Neural progenitor cell (in vitro differentiated cells): ENCODE measurements around the gene G3BP1. TPM values are rescaled to one million over a fixed set of nuclear protein-coding genes. Genes with fewer than 3 reads are reported as not detected.
A peak's percentile ranks its signal among the peaks of the same experiment; 100 is the strongest.
"Not testable (repeated sequence)": the region's sequence is repeated elsewhere in the genome, so short reads cannot be mapped to it uniquely, and the experiment has no call there.

Source experiments
- DNase-seq: peaks from one replicate; pipeline ENCODE4 v3.0.0-alpha.2; 2016; ENCODE audit warnings: low spot score
- H2AFZ ChIP-seq: fragments of 200-600 bp; sonication (generic); replicated peaks from 2 replicates; pipeline ENCODE4 v1.6.1; 2016; ENCODE audit warnings: antibody characterized with exemption
- H3F3A ChIP-seq: fragments of 200-600 bp; sonication (generic); 2 replicates; pipeline ENCODE4 v1.6.1; 2016; ENCODE audit warnings: antibody characterized with exemption, low read depth
- H3K27ac ChIP-seq: fragments of 200-600 bp; sonication (generic); 2 replicates; pipeline ENCODE4 v1.5.1; 2016; ENCODE audit warnings: mild to moderate bottlenecking
- H3K27me3 ChIP-seq: fragments of 200-600 bp; sonication (generic); 2 replicates; pipeline ENCODE4 v1.6.1; 2016; ENCODE audit warnings: mild to moderate bottlenecking, moderate library complexity
- H3K36me3 ChIP-seq: fragments of 200-600 bp; sonication (generic); 2 replicates; pipeline ENCODE4 v1.5.1; 2016
- H3K4me1 ChIP-seq: fragments of 200-600 bp; sonication (generic); 2 replicates; pipeline ENCODE4 v1.6.1; 2016; ENCODE audit warnings: mixed run types
- H3K4me2 ChIP-seq: fragments of 200-600 bp; sonication (generic); 2 replicates; pipeline ENCODE4 v1.6.1; 2016
- H3K4me3 ChIP-seq: fragments of 200-600 bp; sonication (generic); 2 replicates; pipeline ENCODE4 v1.5.1; 2016
- H3K79me2 ChIP-seq: fragments of 200-600 bp; sonication (generic); 2 replicates; pipeline ENCODE4 v1.6.1; 2016; ENCODE audit warnings: low read depth
- H3K9ac ChIP-seq: fragments of 200-600 bp; sonication (generic); 2 replicates; pipeline ENCODE4 v1.6.1; 2016
- H3K9me3 ChIP-seq: fragments of 200-600 bp; sonication (generic); 2 replicates; pipeline ENCODE4 v1.5.1; 2016; ENCODE audit warnings: low read depth
- H4K20me1 ChIP-seq: fragments of 200-600 bp; sonication (generic); 2 replicates; pipeline ENCODE4 v1.6.1; 2016; ENCODE audit warnings: low read depth
- H3K27ac Mint-ChIP-seq: 3 replicates; pipeline ENCODE4 v1.8.0; 2021; ENCODE audit warnings: mixed read lengths
- H3K27me3 Mint-ChIP-seq: 2 replicates; pipeline ENCODE4 v1.8.0; 2022; ENCODE audit warnings: low read depth, mild to moderate bottlenecking, inconsistent platforms, moderate library complexity, mixed read lengths; ENCODE audit not compliant: insufficient read depth
- H3K36me3 Mint-ChIP-seq: 3 replicates; pipeline ENCODE4 v1.8.0; 2021; ENCODE audit warnings: mixed read lengths
- H3K4me1 Mint-ChIP-seq: 3 replicates; pipeline ENCODE4 v1.8.0; 2021; ENCODE audit warnings: mixed read lengths
- H3K4me3 Mint-ChIP-seq: 3 replicates; pipeline ENCODE4 v1.8.0; 2021; ENCODE audit warnings: mild to moderate bottlenecking, moderate library complexity, mixed read lengths
- H3K9me3 Mint-ChIP-seq: 3 replicates; pipeline ENCODE4 v1.8.0; 2020; ENCODE audit warnings: mixed read lengths
- CTCF ChIP-seq: fragments of 200-600 bp; sonication (generic); IDR thresholded peaks from 2 replicates; pipeline ENCODE4 v1.5.1; 2017; ENCODE audit warnings: antibody characterized with exemption, mild to moderate bottlenecking
- EZH2 ChIP-seq: fragments of 200-600 bp; sonication (generic); IDR thresholded peaks from 2 replicates; pipeline ENCODE4 v1.6.1; 2017; ENCODE audit warnings: antibody characterized with exemption, mild to moderate bottlenecking, moderate library complexity
- EZH2phosphoT487 ChIP-seq: fragments of 200-600 bp; sonication (generic); IDR thresholded peaks from 2 replicates; pipeline ENCODE4 v1.6.1; 2017; ENCODE audit warnings: antibody characterized with exemption
- total RNA-seq: library from RNA; depleted of rRNA; stranded (reverse); fragments of >200 nt; gene quantifications from 2 replicates; pipeline ENCODE4 v1.2.3, GENCODE V29; 2015; ENCODE audit warnings: low replicate concordance

Gene G3BP1
- total RNA-seq, result 212 and 304 TPM in 2 replicates

GRCh38 chr5:151771259-151772028 is at the start of gene G3BP1:
TSS of gene G3BP1 (plus strand) at chr5:151771954. CDS start at chr5:151786621, 14,667 bp downstream.
- Histone ChIP-seq H3K79me2 (peaks cover 56% of the 10 kb centered on the region), H3K36me3 (no peaks in the 10 kb centered on the region), H3F3A (peaks cover 24% of the 10 kb centered on the region), H3K4me3 (peak within 1 kb of the TSS; percentile 97), H3K27ac (peak within 1 kb of the TSS; percentile 95), H3K27me3 (no peaks in the 10 kb centered on the region), H3K9me3 (no peaks in the 10 kb centered on the region), H3K9ac (peak within 1 kb of the TSS; percentile 85), H2AFZ (peak within 1 kb of the TSS; percentile 46), H3K4me1 (peaks cover 40% of the 10 kb centered on the region), H3K4me2 (peak within 1 kb of the TSS; percentile 97), H4K20me1 (peaks cover 43% of the 10 kb centered on the region)
- peaks cover 1% of the 10 kb centered on the region for H3K27me3 Mint-ChIP-seq
- peak within 1 kb of the TSS; percentile 82 for H3K27ac Mint-ChIP-seq
- H3K36me3 Mint-ChIP-seq, result peaks cover 13% of the 10 kb centered on the region
- H3K4me1 Mint-ChIP-seq, result peaks cover 41% of the 10 kb centered on the region
- TF ChIP-seq EZH2phosphoT487 (no peak), CTCF (peak; percentile 55)
- peak; percentile 100 for DNase-seq
- H3K9me3 Mint-ChIP-seq, result peaks cover 8% of the 10 kb centered on the region
- peak within 1 kb of the TSS; percentile 87 for H3K4me3 Mint-ChIP-seq

- H3K27me3 ChIP-seq, result no peaks in the 10 kb centered on the region
- peaks cover 14% of the 10 kb centered on the region for H3K4me1 Mint-ChIP-seq
Measured at GRCh38 chr5:151722546-151722945, 49.2 kb upstream of the G3BP1 start.

GRCh38 chr5:151724360-151724759 is 47.4 kb upstream of the G3BP1 start:
- peaks cover 3% of the 10 kb centered on the region for H3K27me3 Mint-ChIP-seq
- H3K9ac ChIP-seq, result no peak overlapping the region

More at GRCh38 chr5:151722546-151722945, 49.2 kb upstream of the G3BP1 start:
- DNase-seq, result no peak
- H3K27ac Mint-ChIP-seq, result no peak overlapping the region
- Histone ChIP-seq H3K4me1 (peaks cover 15% of the 10 kb centered on the region), H3K4me2 (no peak overlapping the region), H3K36me3 (no peaks in the 10 kb centered on the region), H2AFZ (no peak overlapping the region), H3K4me3 (no peak overlapping the region), H3F3A (peaks cover 4% of the 10 kb centered on the region), H3K9me3 (no peaks in the 10 kb centered on the region), H3K79me2 (no peaks in the 10 kb centered on the region), H3K9ac (no peak overlapping the region), H3K27ac (no peak overlapping the region), H4K20me1 (no peaks in the 10 kb centered on the region)
- no peaks in the 10 kb centered on the region for H3K36me3 Mint-ChIP-seq
- TF ChIP-seq EZH2phosphoT487 (no peak), EZH2 (no peak), CTCF (no peak)
- H3K9me3 Mint-ChIP-seq, result no peaks in the 10 kb centered on the region
- peaks cover 2% of the 10 kb centered on the region for H3K27me3 Mint-ChIP-seq
- no peak overlapping the region for H3K4me3 Mint-ChIP-seq

GRCh38 chr5:151729597-151729996 is 42.2 kb upstream of the G3BP1 start:
- H3F3A ChIP-seq, H3K4me2 ChIP-seq, H3K27me3 Mint-ChIP-seq, H3K4me3 Mint-ChIP-seq, DNase-seq, H3K27ac Mint-ChIP-seq, H3K27ac ChIP-seq, H3K4me1 Mint-ChIP-seq, H3K9me3 ChIP-seq, H3K27me3 ChIP-seq, H3K79me2 ChIP-seq, H3K4me3 ChIP-seq, H3K4me1 ChIP-seq, H4K20me1 ChIP-seq, H2AFZ ChIP-seq, H3K36me3 ChIP-seq, H3K36me3 Mint-ChIP-seq, H3K9ac ChIP-seq: not testable (repeated sequence)
- peaks cover 21% of the 10 kb centered on the region for H3K9me3 Mint-ChIP-seq

More at GRCh38 chr5:151724360-151724759, 47.4 kb upstream of the G3BP1 start:
- Histone ChIP-seq H3K27ac (no peak overlapping the region), H2AFZ (no peak overlapping the region), H3K4me2 (no peak overlapping the region), H3F3A (peaks cover 4% of the 10 kb centered on the region), H4K20me1 (no peaks in the 10 kb centered on the region), H3K79me2 (no peaks in the 10 kb centered on the region), H3K27me3 (no peaks in the 10 kb centered on the region), H3K4me1 (peaks cover 15% of the 10 kb centered on the region), H3K36me3 (no peaks in the 10 kb centered on the region), H3K4me3 (no peak overlapping the region), H3K9me3 (no peaks in the 10 kb centered on the region)
- Mint-ChIP-seq H3K27ac (no peak overlapping the region), H3K4me3 (no peak overlapping the region), H3K9me3 (peaks cover 11% of the 10 kb centered on the region), H3K36me3 (peaks cover 1% of the 10 kb centered on the region), H3K4me1 (peaks cover 14% of the 10 kb centered on the region)
- no peak for DNase-seq
- TF ChIP-seq EZH2 (no peak), EZH2phosphoT487 (no peak), CTCF (no peak)
